NT2/D1 (cell line): ENCODE measurements around the gene CGB7.

Experiments used
- YY1 ChIP-seq: IDR thresholded peaks from 2 replicates; pipeline ENCODE4 v1.6.1; 2011; ENCODE audit not compliant: insufficient read length, insufficient read depth
- ZNF274 ChIP-seq: IDR thresholded peaks from 2 replicates; pipeline ENCODE4 v1.6.1; 2011; ENCODE audit warnings: mild to moderate bottlenecking, low read depth, low read length

- TF ChIP-seq YY1 (no peak), ZNF274 (no peak)
Observed at GRCh38 chr19:49069026-49069425, 11.5 kb upstream of the CGB7 start.
